Endothelial cell of umbilical vein (primary cell): ENCODE measurements around the gene MCTP2.

Experiments
- EZH2 ChIP-seq: IDR thresholded peaks from 2 replicates; pipeline ENCODE4 v1.6.1; 2012; ENCODE audit warnings: borderline replicate concordance, low read depth, mild to moderate bottlenecking, moderate library complexity, low read length, inconsistent platforms; ENCODE audit not compliant: severe bottlenecking
- JUN ChIP-seq: IDR thresholded peaks from 2 replicates; pipeline ENCODE4 v1.6.1; 2011; ENCODE audit warnings: borderline replicate concordance, low read depth; ENCODE audit not compliant: insufficient read length, insufficient read depth
- POLR2A ChIP-seq: IDR thresholded peaks from 2 replicates; pipeline ENCODE4 v1.6.1; 2012; ENCODE audit warnings: low read depth, mild to moderate bottlenecking, control low read depth, low read length
- POLR2AphosphoS5 ChIP-seq: IDR thresholded peaks from 2 replicates; pipeline ENCODE4 v1.6.1; 2012; ENCODE audit warnings: low read depth, mild to moderate bottlenecking, control low read depth, low read length, moderate library complexity; ENCODE audit not compliant: insufficient read depth
- TF ChIP-seq, protein P1 (sequence below), 2 donors: IDR thresholded peaks; 1 replicate in 1 of 2; 2 replicates in 1 of 2; pipeline ENCODE4 v1.5.1; 2011; ENCODE audit warnings: low read length in 2 of 2, mild to moderate bottlenecking in 2 of 2, moderate library complexity in 2 of 2, control low read depth in 1 of 2, inconsistent platforms in 1 of 2, low read depth in 1 of 2; ENCODE audit not compliant: insufficient read depth in 1 of 2; ENCODE audit errors: extremely low read depth in 1 of 2

DNA sequence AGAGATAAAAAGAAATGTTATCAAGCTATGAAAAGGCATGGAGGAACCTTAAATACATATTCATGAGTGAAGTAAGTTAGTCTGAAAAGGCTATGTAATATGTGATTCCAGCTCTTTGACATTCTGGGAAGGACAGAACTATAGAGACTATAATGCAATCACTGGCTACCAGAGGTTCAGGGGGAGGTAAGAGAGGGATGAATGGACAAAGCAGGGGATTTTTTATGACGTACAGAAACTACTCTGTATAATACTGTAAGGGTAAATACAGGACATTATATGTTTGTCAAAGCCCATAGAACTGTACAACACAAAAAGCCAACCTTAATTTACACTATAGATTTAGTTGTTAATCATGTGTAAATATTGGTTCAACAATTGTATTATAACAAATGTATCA lies 46.1 kb downstream of the MCTP2 start:
- TF ChIP-seq POLR2A (no peak), POLR2AphosphoS5 (no peak), EZH2 (no peak), JUN (no peak)
- TF ChIP-seq, protein P1, sequence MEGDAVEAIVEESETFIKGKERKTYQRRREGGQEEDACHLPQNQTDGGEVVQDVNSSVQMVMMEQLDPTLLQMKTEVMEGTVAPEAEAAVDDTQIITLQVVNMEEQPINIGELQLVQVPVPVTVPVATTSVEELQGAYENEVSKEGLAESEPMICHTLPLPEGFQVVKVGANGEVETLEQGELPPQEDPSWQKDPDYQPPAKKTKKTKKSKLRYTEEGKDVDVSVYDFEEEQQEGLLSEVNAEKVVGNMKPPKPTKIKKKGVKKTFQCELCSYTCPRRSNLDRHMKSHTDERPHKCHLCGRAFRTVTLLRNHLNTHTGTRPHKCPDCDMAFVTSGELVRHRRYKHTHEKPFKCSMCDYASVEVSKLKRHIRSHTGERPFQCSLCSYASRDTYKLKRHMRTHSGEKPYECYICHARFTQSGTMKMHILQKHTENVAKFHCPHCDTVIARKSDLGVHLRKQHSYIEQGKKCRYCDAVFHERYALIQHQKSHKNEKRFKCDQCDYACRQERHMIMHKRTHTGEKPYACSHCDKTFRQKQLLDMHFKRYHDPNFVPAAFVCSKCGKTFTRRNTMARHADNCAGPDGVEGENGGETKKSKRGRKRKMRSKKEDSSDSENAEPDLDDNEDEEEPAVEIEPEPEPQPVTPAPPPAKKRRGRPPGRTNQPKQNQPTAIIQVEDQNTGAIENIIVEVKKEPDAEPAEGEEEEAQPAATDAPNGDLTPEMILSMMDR (IDR thresholded peaks at IDR 0.05; ENCODE audit: extremely low read depth in 1 of 2, insufficient read depth in 1 of 2, low read depth in 1 of 2, low read length in 2 of 2): no peak
